GM10266 (cell line): ENCODE measurements around the gene GLO1.

Experiments used
- DNase-seq: peaks from one replicate; pipeline ENCODE4 v3.0.0; 2012; ENCODE audit errors: extremely low spot score
- TF ChIP-seq, protein P1 (sequence below): IDR thresholded peaks from 2 replicates; pipeline ENCODE4 v1.5.1; 2012; ENCODE audit warnings: mild to moderate bottlenecking, low read depth; ENCODE audit not compliant: control insufficient read depth, insufficient read depth; ENCODE audit errors: missing control alignments

The GLO1 gene

GRCh38 chr6:38681850-38682249, 21.1 kb downstream of the GLO1 start:
- no peak for DNase-seq
- TF ChIP-seq, protein P1, sequence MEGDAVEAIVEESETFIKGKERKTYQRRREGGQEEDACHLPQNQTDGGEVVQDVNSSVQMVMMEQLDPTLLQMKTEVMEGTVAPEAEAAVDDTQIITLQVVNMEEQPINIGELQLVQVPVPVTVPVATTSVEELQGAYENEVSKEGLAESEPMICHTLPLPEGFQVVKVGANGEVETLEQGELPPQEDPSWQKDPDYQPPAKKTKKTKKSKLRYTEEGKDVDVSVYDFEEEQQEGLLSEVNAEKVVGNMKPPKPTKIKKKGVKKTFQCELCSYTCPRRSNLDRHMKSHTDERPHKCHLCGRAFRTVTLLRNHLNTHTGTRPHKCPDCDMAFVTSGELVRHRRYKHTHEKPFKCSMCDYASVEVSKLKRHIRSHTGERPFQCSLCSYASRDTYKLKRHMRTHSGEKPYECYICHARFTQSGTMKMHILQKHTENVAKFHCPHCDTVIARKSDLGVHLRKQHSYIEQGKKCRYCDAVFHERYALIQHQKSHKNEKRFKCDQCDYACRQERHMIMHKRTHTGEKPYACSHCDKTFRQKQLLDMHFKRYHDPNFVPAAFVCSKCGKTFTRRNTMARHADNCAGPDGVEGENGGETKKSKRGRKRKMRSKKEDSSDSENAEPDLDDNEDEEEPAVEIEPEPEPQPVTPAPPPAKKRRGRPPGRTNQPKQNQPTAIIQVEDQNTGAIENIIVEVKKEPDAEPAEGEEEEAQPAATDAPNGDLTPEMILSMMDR, result no peak

DNA sequence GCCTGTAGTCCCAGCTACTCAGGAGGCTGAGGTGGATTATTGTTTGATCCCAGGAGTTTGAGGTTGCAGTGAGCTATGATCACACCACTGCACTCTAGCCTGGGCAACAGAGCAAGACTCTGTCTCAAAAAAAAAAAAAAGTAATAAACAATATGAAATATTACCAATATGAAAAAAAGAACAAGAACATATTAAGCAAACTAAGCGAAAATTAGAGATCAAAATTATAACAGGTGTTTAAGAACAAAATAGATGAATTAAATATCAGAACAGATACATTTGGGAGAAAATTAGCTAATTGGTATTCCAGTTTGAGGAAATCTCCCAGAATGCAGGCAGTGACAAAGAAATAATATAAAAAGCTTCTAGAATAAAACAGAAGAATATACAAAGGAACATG, 23.3 kb downstream of the GLO1 start:
- DNase-seq, result no peak
- TF ChIP-seq, protein P1, result no peak

DNA sequence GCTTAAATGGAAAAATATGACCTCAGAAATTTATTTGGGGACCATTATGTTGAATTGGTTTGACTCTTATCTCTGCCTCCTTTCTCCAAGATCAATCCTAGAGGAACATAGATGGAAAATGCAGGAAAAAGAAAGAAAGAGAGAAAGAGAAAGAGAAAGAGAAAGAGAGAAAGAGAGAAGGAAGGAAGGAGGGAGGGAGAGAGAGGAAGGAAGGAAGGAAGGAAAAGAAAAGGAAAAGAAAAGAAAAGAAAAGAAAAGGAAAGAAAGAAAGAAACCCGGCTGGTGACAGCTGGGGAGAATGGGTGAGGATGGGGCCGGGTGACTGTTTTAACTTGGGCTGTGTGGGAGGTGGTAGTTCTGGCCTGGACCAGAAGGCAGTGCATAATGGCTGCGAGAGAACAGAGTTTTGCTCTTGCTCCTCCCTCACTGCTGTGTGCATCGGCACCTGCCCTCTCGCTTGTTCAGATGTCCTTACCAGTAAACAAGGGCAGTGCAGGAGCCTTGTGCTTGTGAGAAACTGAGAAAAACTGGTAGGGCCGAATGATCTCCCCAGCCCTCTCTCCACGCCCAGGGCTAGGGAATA, 24.7 kb downstream of the GLO1 start:
- DNase-seq, result peak; percentile 22
- TF ChIP-seq, protein P1, result no peak

DNA sequence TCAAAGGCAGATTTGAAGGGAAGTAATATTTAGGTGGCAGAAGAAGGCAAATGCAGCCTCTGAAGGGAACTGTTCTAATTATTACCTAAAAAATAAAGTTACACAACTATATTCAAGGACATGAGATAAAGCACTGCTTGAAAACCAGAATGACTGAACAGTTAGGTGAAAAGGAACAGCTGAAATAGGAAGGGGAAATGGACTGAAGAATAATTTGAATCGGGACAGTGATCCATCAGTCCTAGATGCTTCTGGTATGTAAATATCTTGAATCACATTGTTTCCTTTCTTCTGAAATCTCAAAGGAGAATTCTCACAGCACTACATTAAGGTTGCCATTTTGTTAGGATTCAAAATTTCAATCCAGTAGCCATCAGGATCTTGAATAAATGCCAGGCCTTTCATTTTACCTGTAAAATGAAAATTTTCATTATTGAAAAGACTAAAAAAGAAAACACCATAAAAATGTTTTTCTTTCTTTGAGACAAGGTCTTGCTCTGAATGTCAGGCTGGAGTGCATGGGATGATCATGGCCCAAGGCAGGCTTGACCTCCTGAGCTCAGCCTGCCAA, 25.9 kb downstream of the GLO1 start:
- TF ChIP-seq, protein P1, result no peak
- DNase-seq, result no peak

DNA sequence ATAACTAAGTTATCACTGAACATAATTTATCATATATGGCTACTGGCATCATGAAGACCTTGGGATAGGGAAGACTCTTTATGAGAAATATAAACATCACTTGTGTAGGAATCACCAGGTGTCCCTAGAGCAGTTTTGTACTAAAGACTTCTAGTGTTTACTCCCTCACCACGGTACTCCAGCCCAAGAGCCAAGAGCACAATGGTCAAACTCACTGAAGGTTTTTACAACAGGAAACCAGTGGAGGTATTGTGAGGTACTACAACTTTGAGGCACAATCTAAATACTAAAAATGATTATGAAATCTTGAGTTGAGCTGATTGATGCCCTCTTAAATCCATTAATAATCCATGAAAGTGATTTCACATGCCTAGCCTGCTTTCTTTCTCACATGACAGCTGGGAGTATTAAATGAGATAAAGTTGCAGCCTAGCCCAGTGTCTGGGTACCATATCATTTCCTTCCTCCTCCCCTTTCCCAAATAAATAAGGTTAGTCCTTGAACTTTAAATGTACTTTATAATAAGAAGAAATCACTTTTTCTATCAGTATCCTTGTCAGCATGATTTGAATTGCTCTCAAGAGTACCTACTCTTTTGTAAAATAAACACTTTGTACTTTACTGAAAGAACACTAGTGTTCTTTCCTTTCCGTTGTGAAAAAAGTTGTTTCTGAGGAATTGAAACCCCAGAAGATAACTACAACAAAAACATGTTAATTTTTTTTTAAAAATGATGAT, 26.5 kb downstream of the GLO1 start:
- no peak for DNase-seq
- TF ChIP-seq, protein P1, result no peak

- no peak for DNase-seq
- TF ChIP-seq, protein P1, result no peak
Measured at GRCh38 chr6:38673397-38674165, 29.4 kb downstream of the GLO1 start.

DNA sequence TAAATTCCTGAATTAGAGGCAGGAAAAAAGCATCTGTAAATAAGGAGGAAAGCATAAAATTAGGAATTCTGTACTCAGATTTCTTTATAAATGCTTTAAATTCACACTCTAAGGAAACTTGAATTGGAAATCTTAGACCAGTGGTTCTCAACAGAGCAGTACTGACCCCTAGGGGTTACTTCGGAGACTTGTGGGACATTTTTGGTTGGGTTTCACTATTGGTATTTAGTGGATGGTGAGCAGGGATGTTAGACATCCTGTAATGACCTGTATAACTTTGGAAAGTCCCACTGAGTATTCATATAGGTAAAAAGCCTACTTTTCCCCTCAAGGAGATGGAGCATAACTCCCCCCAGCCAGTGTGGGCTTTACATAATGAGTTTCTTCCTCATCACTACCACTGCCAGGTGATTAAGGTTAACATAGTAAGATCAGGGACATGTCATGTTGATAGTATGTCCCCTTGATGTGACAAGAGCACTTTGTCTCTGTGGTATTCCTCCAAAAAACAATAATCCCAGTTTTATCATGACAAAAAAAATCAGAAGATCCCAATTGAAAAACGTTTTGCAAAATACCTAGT, 31.0 kb downstream of the GLO1 start:
- TF ChIP-seq, protein P1, result peak; percentile 51
- DNase-seq, result peak; percentile 63
